Ishikawa (cell line): ENCODE measurements around the gene HTR3B.

Source experiments
- CEBPB ChIP-seq: IDR thresholded peaks from 2 replicates; pipeline ENCODE4 v1.6.1; 2012
- CREB1 ChIP-seq: IDR thresholded peaks from 2 replicates; pipeline ENCODE4 v1.6.1; 2012; ENCODE audit warnings: low read depth
- EP300 ChIP-seq: IDR thresholded peaks from 2 replicates; pipeline ENCODE4 v1.6.1; 2012; ENCODE audit warnings: borderline replicate concordance
- MAX ChIP-seq: IDR thresholded peaks from 2 replicates; pipeline ENCODE4 v1.6.1; 2012
- NFIC ChIP-seq: IDR thresholded peaks from 2 replicates; pipeline ENCODE4 v1.6.1; 2012
- RAD21 ChIP-seq: IDR thresholded peaks from 2 replicates; pipeline ENCODE4 v1.6.1; 2012; ENCODE audit warnings: low read depth
- REST ChIP-seq: IDR thresholded peaks from 2 replicates; pipeline ENCODE4 v1.6.1; 2012; ENCODE audit warnings: low read depth, mild to moderate bottlenecking
- TAF1 ChIP-seq: IDR thresholded peaks from 2 replicates; pipeline ENCODE4 v1.6.1; 2012; ENCODE audit warnings: low read depth, mild to moderate bottlenecking
- TEAD4 ChIP-seq: IDR thresholded peaks from 2 replicates; pipeline ENCODE4 v1.6.1; 2012
- USF1 ChIP-seq: IDR thresholded peaks from 2 replicates; pipeline ENCODE4 v1.6.1; 2012

DNA sequence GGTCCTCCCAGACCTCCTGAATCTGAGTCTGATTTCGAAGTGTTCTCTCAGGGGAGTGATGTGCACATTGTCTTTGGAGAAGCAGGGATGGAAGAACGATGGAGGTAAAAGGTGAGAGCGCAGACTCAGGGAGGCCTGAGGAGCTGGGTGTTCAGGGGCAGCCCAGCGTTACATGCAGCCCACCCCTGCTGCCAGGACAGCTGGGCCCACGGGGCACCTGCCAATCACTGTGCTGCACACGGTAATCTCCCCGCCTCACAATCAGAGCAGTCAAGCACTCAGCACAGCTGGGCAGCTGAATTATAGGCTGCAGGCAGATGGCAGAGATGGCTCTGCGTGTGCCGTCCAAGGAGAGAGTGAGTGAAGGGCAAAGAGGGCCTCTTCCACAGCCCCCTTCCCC lies 52.4 kb downstream of the HTR3B start:
- no peak for TF ChIP-seq EP300
- no peak for TF ChIP-seq REST
- no peak for TF ChIP-seq TAF1
- no peak for TF ChIP-seq CEBPB
- no peak for TF ChIP-seq RAD21
- TF ChIP-seq CREB1 = no peak
- TF ChIP-seq MAX = no peak
- TF ChIP-seq NFIC = no peak
- TF ChIP-seq USF1 = no peak
- TF ChIP-seq TEAD4 = no peak
